Gastrocnemius medialis (tissue), 4 donors: ENCODE data around the gene RAD9B.
A peak's percentile ranks its signal among the peaks of the same experiment; 100 is the strongest.

ENCODE experiments used
- POLR2A ChIP-seq, 2 donors: fragments of 450-650 bp; IDR thresholded peaks; one replicate each; pipeline ENCODE4 v1.6.1; 2017; ENCODE audit warnings: antibody characterized with exemption in 2 of 2, mild to moderate bottlenecking in 2 of 2, moderate library complexity in 2 of 2
- TF ChIP-seq, protein P1 (sequence below), 5 experiments: fragments of 450-650 bp in 3 of 5; fragments of 200-600 bp in 2 of 5; sonication (generic) in 2 of 5; IDR thresholded peaks in 4 of 5; conservative IDR thresholded peaks in 1 of 5; 1 replicate in 4 of 5; 2 replicates in 1 of 5; pipeline ENCODE4 v1.5.1; 2016 to 2019; ENCODE audit warnings: antibody characterized with exemption in 5 of 5, mild to moderate bottlenecking in 3 of 5, moderate library complexity in 3 of 5

DNA sequence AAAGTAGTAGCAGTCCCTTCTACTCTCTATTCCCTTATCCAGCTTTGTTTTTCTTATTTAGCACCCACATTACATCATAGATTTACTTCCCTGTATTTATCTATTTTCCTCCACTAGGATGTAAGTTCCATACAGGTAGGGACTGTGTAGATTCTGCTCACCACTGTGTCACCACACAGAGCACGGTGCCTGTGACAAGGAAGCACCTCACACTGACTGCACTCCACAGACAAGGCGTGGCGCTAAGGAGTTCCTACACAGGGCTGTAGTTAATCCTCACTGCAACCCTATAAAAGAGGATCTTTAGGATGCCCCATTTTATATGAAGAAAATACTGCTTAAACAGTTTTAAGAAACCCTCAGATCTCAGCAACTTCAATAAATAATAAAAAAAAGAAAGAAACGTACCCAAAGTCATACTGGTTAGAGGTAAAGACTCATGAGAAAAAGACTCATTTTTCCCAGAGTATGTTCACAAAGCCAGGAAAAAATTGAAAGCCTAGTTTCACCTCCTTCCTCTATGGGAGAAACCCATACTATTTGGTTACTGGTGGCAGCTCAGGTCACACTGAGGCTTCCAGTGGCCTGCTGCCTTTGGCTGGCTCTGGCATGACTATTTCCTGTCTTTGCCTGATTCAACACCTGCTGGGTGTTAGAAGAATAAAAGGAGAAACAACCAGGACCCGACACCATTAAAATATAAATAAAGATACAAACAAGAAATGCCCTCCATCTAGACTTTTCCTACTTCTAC is 36.9 kb downstream of the RAD9B start:
- TF ChIP-seq, protein P1, sequence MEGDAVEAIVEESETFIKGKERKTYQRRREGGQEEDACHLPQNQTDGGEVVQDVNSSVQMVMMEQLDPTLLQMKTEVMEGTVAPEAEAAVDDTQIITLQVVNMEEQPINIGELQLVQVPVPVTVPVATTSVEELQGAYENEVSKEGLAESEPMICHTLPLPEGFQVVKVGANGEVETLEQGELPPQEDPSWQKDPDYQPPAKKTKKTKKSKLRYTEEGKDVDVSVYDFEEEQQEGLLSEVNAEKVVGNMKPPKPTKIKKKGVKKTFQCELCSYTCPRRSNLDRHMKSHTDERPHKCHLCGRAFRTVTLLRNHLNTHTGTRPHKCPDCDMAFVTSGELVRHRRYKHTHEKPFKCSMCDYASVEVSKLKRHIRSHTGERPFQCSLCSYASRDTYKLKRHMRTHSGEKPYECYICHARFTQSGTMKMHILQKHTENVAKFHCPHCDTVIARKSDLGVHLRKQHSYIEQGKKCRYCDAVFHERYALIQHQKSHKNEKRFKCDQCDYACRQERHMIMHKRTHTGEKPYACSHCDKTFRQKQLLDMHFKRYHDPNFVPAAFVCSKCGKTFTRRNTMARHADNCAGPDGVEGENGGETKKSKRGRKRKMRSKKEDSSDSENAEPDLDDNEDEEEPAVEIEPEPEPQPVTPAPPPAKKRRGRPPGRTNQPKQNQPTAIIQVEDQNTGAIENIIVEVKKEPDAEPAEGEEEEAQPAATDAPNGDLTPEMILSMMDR (IDR thresholded peaks at IDR 0.05 in 4 of 5, conservative IDR thresholded peaks at IDR 0.05 in 1 of 5): peak in 1 of 5 experiments; percentile 11
- no peak for TF ChIP-seq POLR2A (IDR thresholded peaks at IDR 0.05)
